Fibroblast of lung (primary cell): ENCODE data around the gene STIM1.

Source experiments
- CTCF ChIP-seq, 2 donors: IDR thresholded peaks in 1 of 2; conservative IDR thresholded peaks in 1 of 2; 1 replicate in 1 of 2; 2 replicates in 1 of 2; pipeline ENCODE4 v1.5.1; 2011 to 2012; ENCODE audit warnings: low read length in 2 of 2, control low read depth in 1 of 2, inconsistent platforms in 1 of 2, low read depth in 1 of 2, mild to moderate bottlenecking in 1 of 2
- EZH2 ChIP-seq: IDR thresholded peaks from 2 replicates; pipeline ENCODE4 v1.5.1; 2012; ENCODE audit warnings: low read length, control low read depth, mild to moderate bottlenecking; ENCODE audit errors: missing control alignments

GRCh38 chr11:3853545-3853842 is 2.0 kb upstream of the STIM1 start:
- TF ChIP-seq CTCF (conservative IDR thresholded peaks at IDR 0.05 in 1 of 2, IDR thresholded peaks at IDR 0.05 in 1 of 2; ENCODE audit: low read depth in 1 of 2, low read length in 2 of 2) (no peak), EZH2 (no peak)
